AG04450 (cell line): Measurements from ENCODE around the gene ITPR1. TPM values are rescaled to one million over a fixed set of nuclear protein-coding genes. Genes with fewer than 3 reads are reported as not detected.
"Not testable (repeated sequence)": the region's sequence is repeated elsewhere in the genome, so short reads cannot be mapped to it uniquely, and the experiment has no call there.

ENCODE experiments used
- CTCF ChIA-PET: fragments of 300-600, 350-600 bp; formaldehyde crosslinking; extraction: SDS; loops from one replicate; lab custom pipeline; 2022; ENCODE audit warnings: antibody characterized with exemption, inconsistent platforms; lab: Charles Lee
- POLR2A ChIA-PET: fragments of 350-600 bp; formaldehyde crosslinking; extraction: SDS; loops from one replicate; lab custom pipeline; 2021; ENCODE audit warnings: antibody characterized with exemption, inconsistent platforms; lab: Yijun Ruan, JAX
- DNase-seq: peaks from one replicate; pipeline ENCODE4 v3.0.0-alpha.2; 2011; ENCODE audit warnings: low read depth, low spot score
- H3K27ac ChIP-seq: one replicate; pipeline ENCODE4 v1.5.1; 2012; ENCODE audit warnings: low read depth, low read length, control low read depth
- H3K27me3 ChIP-seq: one replicate; pipeline ENCODE4 v1.6.0; 2012; ENCODE audit warnings: low read length; ENCODE audit not compliant: control insufficient read depth, insufficient read depth
- H3K4me3 ChIP-seq: 2 replicates; pipeline ENCODE4 v1.5.1; 2011; ENCODE audit warnings: mild to moderate bottlenecking, low read depth, low read length, control low read depth
- H3K9me3 ChIP-seq: 2 replicates; pipeline ENCODE4 v1.5.1; 2012; ENCODE audit warnings: low read length; ENCODE audit not compliant: control insufficient read depth, insufficient read depth
- polyA plus RNA-seq: library from polyadenylated mRNA; depleted of rRNA; stranded (reverse); fragments of >200 nt; gene quantifications from 2 replicates; pipeline ENCODE4 v1.2.3, GENCODE V29; 2011
- TF ChIP-seq, protein P1 (sequence below): IDR thresholded peaks from 2 replicates; pipeline ENCODE4 v1.5.1; 2011; ENCODE audit warnings: low read depth, low read length, control low read depth, inconsistent platforms

ITPR1 gene
- polyA plus RNA-seq, 1 experiment: 7.4 TPM

DNA sequence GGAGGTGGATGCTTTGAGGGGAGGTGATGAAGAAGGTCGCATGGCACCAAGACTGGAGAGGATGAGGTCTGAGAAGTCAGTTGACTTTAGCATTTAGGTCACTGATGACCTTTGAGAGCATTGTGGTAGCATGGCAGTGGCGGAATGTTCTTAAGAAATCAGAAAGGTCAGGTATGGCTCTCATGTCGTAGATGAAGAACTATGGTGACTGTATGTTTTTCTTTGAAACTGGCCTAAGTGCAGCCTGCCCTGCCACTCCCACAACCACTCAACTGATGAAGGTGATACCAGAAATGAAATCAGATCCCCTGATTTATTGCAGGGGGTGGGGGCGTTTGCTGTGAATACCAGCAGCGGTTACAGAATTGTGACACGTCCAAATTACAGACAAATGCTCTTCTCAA lies 102.6 kb downstream of the ITPR1 start:
- DNase-seq: no peak
- Histone ChIP-seq H3K27me3 (no peaks in the 10 kb centered on the region), H3K27ac (no peak overlapping the region), H3K4me3 (no peak overlapping the region), H3K9me3 (no peaks in the 10 kb centered on the region)
- TF ChIP-seq, protein P1, sequence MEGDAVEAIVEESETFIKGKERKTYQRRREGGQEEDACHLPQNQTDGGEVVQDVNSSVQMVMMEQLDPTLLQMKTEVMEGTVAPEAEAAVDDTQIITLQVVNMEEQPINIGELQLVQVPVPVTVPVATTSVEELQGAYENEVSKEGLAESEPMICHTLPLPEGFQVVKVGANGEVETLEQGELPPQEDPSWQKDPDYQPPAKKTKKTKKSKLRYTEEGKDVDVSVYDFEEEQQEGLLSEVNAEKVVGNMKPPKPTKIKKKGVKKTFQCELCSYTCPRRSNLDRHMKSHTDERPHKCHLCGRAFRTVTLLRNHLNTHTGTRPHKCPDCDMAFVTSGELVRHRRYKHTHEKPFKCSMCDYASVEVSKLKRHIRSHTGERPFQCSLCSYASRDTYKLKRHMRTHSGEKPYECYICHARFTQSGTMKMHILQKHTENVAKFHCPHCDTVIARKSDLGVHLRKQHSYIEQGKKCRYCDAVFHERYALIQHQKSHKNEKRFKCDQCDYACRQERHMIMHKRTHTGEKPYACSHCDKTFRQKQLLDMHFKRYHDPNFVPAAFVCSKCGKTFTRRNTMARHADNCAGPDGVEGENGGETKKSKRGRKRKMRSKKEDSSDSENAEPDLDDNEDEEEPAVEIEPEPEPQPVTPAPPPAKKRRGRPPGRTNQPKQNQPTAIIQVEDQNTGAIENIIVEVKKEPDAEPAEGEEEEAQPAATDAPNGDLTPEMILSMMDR: no peak
- CTCF ChIA-PET: interaction anchor here (1.8 kb wide), 1 partner anchor 245 kb away, joined by 7 read pairs; no protein-coding TSS in a partner anchor
- POLR2A ChIA-PET: no interaction called here

DNA sequence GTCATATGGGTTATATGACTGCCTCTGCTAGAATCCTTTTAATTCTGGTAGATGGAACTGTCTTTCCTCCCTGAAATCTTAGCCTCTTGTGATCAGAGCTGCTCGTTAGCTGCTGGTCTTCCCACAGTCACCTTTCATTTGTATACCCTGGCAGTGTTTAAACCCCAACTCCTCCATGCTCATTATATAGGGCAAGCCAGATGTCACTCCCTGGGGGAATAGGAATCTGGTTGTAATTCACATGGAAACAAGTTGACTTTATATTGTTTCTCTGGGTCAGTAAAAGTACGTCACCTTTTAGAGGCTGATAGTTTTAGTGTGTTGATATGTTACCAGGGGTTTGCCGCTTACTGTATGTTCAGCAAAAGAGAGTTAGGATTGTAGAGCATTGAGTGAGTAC lies 103.5 kb downstream of the ITPR1 start:
- Histone ChIP-seq H3K27me3 (no peaks in the 10 kb centered on the region), H3K27ac (no peak overlapping the region), H3K4me3 (no peak overlapping the region), H3K9me3 (no peaks in the 10 kb centered on the region)
- DNase-seq: no peak
- POLR2A ChIA-PET: no interaction called here
- TF ChIP-seq, protein P1: no peak
- CTCF ChIA-PET: interaction anchor here (1.8 to 2.0 kb wide), 2 partner anchors 37 to 246 kb away, joined by 7 to 8 read pairs; no protein-coding TSS in a partner anchor

DNA sequence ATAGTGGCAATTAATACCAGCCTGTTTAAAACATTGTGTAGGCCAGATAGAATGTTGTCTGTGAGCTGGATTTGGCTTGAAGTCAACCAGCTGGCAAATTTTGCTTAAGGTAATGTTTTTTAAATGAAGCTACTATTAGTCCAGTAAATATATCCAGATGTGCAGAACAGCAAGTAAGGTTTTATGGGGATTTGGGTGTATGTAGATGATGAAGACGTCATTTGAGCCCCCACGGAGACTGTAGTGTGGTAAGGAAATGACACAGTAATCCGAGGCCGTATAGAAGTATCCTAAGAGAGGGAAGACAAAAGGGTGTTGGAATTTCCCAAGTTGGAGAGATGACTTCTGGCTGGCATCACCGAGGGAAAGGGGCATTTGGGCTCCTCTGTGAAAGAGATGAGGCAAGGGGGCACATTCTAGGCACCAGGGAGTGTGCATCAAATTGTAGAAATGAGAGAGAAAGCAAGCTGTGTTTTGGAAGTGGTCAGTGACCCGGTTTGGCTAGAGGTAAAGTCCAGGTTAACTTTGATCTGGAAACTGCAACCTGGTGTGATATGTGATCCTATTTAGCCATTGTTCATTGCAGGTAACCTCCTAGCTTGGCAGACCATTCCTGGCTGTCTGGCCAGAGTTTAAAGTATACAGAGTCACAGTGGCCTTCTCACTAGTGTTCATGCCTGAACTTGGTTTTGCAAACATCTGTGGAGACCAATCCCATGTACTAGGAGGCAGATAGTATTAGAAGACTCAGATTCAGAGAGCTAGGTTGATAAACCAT lies 104.2 kb downstream of the ITPR1 start:
- TF ChIP-seq, protein P1: no peak
- Histone ChIP-seq H3K4me3 (no peak overlapping the region), H3K9me3 (no peaks in the 10 kb centered on the region), H3K27ac (no peak overlapping the region), H3K27me3 (no peaks in the 10 kb centered on the region)
- ChIA-PET POLR2A (interaction anchor here (1.0 kb wide), 1 partner anchor 14 kb away, joined by 3 read pairs; no protein-coding TSS in a partner anchor), CTCF (interaction anchor here (1.8 to 2.0 kb wide), 2 partner anchors 36 to 247 kb away, joined by 7 to 8 read pairs; no protein-coding TSS in a partner anchor)
- DNase-seq: no peak

DNA sequence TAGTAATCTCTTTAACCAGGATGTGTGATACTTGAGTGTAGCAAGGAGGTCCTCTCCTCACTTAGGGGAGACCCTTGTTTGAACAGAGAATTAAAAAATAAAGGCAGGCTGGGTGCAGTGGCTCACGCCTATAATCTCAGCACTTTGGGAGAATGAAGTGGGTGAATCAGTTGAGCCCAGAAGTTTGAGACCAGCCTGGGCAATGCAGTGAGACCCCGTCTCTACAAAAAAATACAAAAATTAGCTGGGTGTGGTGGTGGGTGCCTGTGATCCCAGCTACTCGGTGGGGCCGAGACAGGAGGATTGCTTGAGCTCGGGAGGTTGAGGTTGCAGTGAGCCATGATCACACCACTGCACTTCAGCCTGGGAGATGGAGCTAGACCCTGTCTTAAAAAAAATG lies 105.1 kb downstream of the ITPR1 start:
- H3K4me3 ChIP-seq, H3K9me3 ChIP-seq, DNase-seq, H3K27me3 ChIP-seq, H3K27ac ChIP-seq, POLR2A ChIA-PET: not testable (repeated sequence)
- CTCF ChIA-PET: interaction anchor here (1.0 to 2.0 kb wide), 3 partner anchors 35 to 247 kb away, joined by 3 to 8 read pairs (median 5); no protein-coding TSS in a partner anchor

DNA sequence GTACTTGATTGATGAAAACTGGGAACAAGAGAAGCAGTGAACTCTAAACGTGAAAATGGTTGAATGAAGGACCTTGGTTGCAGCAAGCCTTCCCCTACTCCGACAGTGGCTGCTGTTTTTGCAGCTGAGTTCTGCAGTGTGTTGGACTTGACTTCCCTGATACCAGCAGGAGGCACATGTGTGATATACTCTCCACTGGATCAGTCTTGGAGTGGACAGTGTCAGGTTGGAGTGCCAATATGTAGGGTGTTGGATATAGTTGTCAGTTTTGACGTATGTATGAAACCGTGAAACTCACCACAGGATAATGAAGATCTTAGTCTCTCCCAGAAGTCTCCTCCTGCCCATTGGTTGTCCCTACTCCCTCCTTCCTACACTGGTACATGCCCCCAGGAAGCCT lies 106.5 kb downstream of the ITPR1 start:
- no peaks in the 10 kb centered on the region for H3K9me3 ChIP-seq
- H3K4me3 ChIP-seq: no peak overlapping the region
- H3K27me3 ChIP-seq: no peaks in the 10 kb centered on the region
- no peak overlapping the region for H3K27ac ChIP-seq
- ChIA-PET POLR2A (no interaction called here), CTCF (interaction anchor here (1.1 kb wide), 2 partner anchors 34 to 249 kb away, joined by 3 to 5 read pairs; no protein-coding TSS in a partner anchor)
- no peak for DNase-seq
- TF ChIP-seq, protein P1: no peak
